SW 1271 (cell line): ENCODE results near the gene XPR1.

Source experiments
- DNase-seq, 2 experiments: peaks; one replicate each; lab custom pipeline; 2025; lab: John Stamatoyannopoulos, UW

Gene XPR1

DNA sequence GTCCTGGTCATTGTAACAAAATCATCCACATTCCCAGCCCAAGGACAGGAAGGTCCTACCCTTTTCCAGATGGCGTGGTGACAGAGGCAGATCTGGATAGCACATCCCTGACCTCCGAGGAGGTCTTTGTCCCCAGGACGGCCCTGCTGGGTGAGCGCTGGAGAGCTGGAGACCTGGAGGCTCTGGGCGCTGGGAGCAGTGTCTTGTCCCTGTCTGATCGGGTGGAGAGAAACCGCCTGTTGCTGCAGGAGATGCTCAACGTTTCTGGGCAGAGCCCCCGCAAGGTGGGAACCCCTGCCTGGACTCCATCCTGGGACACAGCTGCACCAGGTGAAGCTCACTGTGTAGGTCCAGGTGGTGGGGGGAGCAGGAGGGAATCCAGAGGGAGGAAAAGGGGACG, 284.9 kb downstream of the XPR1 start:
- DNase-seq = no peak

DNA sequence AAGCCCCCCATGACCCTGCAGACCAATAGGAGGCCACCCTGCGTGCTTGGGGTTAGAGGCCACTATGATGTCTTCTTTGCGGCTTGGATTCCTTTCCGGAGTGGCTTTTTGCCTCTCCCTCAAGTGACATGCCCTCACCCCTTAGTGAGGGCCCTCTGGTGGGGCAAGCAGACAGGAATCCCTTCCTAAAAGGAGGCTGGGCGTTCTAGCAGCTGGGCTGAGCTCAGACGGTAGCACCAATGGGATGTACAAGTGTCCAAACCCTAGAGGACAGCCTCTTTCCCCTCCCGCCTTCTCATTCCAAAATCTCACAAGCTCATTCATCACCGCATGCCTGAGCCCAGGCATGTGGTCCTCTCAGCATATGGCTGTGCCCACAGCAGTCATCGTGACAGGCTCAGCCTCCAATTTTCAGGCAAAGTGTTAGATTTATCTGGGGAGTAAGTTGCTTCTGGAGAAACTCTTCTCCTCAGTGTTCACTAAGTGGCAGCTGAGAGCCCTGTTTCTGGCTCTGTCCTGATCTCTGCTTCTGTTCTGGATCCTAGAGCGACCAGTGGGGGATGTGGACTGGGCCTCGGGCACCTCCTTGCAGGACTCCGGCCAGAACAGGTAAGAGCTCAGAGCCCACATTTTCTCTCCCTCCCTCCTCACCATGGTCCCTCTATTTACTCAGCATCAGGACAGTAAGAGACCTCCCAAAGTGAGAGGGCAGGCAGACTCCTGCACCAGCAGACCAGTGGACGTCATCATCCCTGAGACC, 285.7 kb downstream of the XPR1 start:
- DNase-seq = no peak

DNA sequence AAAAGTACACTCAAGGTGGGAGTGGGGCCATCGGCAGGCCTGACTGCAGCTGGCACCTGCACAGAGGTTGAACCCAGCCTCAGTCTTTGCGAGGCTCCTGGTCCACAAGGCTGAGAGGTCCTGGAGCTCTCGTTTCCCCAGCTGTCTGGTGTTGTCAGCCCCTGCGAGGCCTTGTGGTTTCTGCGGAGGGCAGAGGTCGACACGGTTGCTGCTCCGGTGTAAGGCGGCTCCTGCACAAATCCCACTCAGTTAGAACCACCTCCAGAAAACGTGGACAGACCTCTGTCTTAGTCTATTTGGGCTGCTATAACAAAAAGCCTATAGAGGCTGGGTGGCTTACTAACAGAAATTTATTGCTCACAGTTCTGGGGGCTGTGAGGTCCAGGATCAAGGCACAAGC, 286.7 kb downstream of the XPR1 start:
- DNase-seq = no peak

- no peak for DNase-seq
Observed at GRCh38 chr1:180919183-180919700, 287.4 kb downstream of the XPR1 start.

DNA sequence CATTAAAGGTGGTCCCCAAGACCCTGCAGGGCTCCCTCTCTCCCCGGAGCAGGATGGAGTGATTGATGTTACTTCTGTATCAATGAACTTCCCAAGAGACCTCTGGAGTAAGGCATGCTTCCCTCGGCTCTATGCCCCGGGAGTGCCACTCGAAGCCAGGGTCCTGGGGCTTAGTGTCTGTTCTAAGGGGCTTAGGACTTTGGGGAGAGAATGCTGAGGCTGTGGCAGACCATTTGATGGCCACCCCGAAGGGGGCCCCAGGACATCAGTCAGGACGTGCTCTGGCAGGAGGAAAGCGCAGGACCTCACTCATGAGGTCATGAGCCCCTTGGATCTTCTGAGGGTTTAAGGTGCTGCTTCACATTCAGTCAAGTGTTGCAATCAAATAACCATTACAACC, 288.4 kb downstream of the XPR1 start:
- DNase-seq = no peak

- DNase-seq = no peak
Observed at GRCh38 chr1:180920702-180921101, 288.9 kb downstream of the XPR1 start.

GRCh38 chr1:180921386-180921785, 289.6 kb downstream of the XPR1 start:
- no peak for DNase-seq

- DNase-seq = no peak
Observed at GRCh38 chr1:180921891-180922630, 290.2 kb downstream of the XPR1 start.

DNA sequence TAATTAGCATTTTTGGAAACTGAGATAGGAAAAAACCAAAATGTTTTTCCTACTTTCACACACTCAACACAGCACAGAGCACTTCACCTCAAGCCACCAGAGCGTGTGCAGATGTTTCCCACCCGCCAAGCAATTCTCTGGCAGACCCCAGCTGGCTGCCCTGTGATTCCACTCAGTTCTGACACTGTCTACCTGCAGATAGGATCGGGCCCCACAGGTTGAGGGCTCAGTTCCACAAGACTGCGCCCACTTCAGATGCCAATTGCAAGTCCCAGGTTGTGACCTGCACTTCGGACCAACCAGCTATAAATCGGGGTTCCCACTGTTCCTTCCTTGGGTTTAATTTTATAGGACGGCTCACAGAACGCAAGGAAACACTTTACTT, 290.8 kb downstream of the XPR1 start:
- no peak for DNase-seq

GRCh38 chr1:180923021-180923841, 291.4 kb downstream of the XPR1 start:
- DNase-seq = no peak

DNA sequence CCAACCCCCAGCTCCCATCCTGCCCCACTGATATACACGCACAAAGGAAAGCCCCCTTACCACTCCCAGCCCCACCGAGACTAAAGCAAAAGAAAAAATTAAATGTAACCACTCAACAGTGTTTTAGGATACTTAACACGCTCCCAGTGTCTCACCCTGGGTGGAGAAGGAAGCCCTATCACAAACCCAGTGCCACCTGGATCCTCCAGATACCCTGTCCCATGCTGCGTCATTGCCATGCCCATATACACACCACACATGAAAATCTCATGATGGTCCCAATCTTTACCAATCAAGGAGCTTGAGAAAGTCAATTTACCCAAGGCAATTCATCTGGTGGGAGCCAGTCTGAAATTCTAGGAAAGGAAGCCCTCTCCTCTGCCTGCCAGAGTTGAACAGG, 292.1 kb downstream of the XPR1 start:
- DNase-seq = no peak

DNA sequence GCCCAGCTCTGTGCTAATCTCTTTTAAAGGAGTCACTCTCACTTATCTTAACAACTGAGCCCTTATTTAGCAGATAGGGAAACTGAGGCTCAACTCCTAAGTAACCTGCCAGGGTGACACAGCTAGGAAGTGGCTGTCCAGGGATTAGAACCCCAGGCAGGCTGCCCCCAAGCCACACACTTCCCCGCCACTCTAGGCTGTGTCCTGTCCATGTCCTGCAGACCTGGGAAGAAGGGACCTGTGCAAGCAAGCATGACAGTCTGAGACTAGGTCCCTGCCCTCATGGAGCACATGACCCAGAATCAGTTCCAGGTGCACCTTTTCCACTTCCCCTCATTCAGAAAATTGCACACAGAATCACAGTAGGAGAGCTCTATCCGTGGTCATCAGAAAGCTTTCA, 293.1 kb downstream of the XPR1 start:
- DNase-seq = no peak

DNA sequence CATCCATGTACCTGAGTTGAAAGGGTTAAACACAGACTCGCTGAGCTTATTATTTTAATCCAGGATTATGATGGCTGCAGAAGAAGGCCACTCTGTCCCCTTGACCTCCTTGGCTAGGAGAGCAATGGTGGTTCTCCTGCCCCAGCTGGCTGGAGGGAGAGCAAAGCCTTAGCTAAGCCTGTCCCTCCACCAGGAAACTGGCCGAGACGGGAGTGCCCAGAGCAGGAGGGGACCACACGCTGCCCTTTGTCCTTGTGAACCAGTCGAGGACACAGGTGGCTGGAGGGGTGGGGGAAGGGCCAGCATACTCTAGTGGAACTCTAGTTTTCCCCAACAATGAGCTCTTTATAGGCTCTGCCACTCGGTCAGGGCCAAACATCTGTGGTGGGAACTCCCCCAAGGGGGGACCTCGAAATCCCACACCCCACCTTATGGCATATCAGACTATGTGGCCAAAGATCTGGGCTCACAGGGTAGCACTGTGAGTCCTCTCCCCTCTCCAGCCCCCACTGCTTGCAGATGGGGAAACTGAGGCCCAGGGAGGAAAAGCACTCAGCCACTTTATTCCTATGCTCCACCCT, 293.7 kb downstream of the XPR1 start:
- no peak for DNase-seq

DNA sequence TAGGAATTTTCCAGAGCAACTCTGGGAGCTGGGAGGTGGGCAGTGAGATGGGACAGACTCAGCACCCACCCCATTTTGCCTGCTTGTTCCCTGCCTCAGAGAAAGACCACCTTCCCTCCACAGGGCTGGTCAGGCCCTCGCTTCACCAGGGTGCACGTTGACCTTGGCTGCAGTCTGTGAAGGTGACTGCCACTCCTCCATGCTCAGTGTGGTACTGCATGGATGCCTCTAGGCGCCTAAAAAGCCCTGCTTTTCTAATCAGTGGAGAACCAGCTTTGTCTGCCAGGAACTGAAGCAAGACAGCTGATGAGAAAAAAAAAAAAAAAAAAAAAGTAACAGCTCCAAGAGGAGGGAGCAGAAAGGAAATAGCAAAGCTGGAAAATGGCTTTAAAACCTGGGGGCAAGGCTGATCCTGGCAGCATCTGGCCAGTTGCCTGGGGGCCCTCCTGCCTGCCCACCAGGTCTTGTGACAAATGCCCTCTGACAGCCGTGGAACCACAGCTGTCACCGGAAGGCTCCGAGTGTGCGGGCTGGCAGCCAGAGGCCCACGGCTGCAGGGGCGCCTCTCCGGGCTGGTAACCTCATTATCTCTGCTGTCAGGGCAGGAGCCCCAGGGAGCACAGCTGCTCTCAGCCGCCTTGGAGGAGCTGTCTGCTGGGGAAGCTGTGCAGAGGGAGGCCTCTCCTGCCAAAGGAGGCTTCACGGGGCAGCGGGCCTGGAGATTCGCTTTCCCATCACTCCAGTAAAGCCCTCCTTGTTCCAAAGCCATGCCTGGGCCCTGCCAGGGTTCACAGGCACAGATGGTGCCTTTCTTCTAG, 294.6 kb downstream of the XPR1 start:
- DNase-seq = no peak

GRCh38 chr1:180927348-180927747, 295.5 kb downstream of the XPR1 start:
- DNase-seq = no peak

DNA sequence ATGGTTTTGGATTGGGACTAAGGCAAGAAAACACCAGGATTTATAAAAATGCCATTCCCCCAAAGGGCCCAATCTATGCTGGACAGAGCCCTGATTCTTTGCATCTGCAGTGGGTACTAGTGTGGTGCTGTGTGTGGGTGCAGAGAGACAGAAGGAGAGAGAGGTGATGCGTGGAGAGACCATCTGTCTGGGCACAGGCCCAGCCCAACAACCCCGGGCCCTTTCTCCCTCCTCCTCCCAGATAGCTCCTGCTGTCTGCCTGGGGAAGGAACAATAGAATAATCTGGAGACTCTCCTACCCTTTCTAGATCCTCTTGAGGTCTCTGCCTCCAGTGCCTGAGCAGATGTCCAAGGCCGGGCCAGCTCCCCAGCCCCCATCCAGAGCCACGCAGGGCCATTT, 296.0 kb downstream of the XPR1 start:
- DNase-seq = no peak

GRCh38 chr1:180928331-180929230, 296.8 kb downstream of the XPR1 start:
- DNase-seq = no peak

DNA sequence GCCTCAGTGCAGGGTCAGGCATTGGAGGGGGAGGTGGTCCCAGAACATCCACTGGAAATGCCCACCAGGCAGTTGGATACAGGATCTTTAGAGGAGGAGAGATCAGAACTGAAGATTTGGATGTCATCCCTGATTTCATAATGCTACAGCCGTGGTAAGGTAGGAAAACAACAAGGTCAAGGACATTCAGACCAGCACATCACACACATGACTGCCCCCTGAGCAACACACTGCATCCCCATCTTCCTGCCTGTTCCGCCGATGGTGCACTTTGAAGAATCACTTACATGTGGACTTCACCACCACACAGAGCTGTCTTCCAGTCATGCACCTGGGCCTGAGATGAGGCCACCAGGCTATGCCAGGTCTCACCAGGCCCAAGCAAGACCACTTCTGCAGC, 297.6 kb downstream of the XPR1 start:
- DNase-seq = no peak

- DNase-seq = no peak
Observed at GRCh38 chr1:180930687-180931086, 298.9 kb downstream of the XPR1 start.

DNA sequence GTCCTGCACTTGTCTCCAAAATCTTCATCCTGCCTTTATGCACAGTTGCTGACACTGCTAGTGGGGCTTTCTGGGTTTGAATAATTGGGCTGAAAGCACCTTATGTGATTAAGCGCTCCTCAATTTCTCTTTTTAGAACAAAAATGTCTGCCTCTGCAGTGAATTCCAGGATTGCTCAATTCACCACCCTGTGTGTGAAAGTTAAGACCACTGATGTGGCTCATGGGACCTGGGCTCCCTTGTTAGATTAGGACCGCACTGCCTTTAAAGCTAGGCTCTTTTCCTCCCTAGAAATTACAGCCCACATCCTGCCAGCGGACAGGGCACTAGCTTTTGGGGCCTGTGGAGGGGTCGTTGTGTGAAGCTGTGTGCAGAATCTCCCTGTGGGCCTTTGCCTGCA, 299.7 kb downstream of the XPR1 start:
- DNase-seq = no peak
